ENCODE data around the gene CSK.

DNA sequence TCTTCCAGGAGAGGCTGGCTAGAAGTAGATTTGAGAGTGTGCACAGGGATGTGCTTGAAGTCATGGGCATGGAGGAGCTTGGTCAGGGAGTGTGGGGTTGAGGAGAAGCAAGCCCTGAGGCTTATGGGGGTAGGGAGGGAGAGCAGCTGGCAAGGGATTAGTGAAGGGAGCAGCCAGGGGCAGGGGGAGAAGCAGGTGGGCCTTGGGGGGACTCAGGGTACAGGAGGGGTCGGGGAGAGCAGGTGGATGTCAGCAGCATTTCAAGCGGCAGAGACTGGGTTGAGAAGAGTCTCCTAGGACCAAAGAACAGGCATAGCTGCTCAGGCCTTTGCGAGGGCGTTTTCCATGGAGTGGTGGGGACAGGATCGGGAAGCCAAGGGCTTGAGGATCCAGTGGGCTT is 27.4 kb downstream of the CSK start:
- TF ChIP-seq POLR2AphosphoS5 (IDR thresholded peaks at IDR 0.05; ENCODE audit: low read depth, low read length) (no peak), TAF1 (IDR thresholded peaks at IDR 0.05; ENCODE audit: borderline replicate concordance, insufficient read depth, low read length) (no peak), SIN3A (IDR thresholded peaks at IDR 0.05; ENCODE audit: borderline replicate concordance, insufficient read depth, low read length) (no peak)
- TF ChIP-seq, protein P1, sequence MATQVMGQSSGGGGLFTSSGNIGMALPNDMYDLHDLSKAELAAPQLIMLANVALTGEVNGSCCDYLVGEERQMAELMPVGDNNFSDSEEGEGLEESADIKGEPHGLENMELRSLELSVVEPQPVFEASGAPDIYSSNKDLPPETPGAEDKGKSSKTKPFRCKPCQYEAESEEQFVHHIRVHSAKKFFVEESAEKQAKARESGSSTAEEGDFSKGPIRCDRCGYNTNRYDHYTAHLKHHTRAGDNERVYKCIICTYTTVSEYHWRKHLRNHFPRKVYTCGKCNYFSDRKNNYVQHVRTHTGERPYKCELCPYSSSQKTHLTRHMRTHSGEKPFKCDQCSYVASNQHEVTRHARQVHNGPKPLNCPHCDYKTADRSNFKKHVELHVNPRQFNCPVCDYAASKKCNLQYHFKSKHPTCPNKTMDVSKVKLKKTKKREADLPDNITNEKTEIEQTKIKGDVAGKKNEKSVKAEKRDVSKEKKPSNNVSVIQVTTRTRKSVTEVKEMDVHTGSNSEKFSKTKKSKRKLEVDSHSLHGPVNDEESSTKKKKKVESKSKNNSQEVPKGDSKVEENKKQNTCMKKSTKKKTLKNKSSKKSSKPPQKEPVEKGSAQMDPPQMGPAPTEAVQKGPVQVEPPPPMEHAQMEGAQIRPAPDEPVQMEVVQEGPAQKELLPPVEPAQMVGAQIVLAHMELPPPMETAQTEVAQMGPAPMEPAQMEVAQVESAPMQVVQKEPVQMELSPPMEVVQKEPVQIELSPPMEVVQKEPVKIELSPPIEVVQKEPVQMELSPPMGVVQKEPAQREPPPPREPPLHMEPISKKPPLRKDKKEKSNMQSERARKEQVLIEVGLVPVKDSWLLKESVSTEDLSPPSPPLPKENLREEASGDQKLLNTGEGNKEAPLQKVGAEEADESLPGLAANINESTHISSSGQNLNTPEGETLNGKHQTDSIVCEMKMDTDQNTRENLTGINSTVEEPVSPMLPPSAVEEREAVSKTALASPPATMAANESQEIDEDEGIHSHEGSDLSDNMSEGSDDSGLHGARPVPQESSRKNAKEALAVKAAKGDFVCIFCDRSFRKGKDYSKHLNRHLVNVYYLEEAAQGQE (IDR thresholded peaks at IDR 0.05; ENCODE audit: insufficient read depth in 1 of 2, low read depth in 2 of 2, low read length in 2 of 2): no peak

All from PFSK-1 (cell line).